GM18508 (cell line): ENCODE measurements around the gene MAPK4.

Experiments
- ATAC-seq: cut with Tn5 transposase; IDR thresholded peaks from one replicate; pipeline ENCODE4 v1.9.1; 2021; ENCODE audit warnings: moderate number of reproducible peaks; ENCODE audit not compliant: insufficient read depth, unreplicated experiment

The MAPK4 gene

GRCh38 chr18:50711386-50711785, 151.5 kb downstream of the MAPK4 start:
- no peak for ATAC-seq

GRCh38 chr18:50715919-50716318, 156.0 kb downstream of the MAPK4 start:
- no peak for ATAC-seq

DNA sequence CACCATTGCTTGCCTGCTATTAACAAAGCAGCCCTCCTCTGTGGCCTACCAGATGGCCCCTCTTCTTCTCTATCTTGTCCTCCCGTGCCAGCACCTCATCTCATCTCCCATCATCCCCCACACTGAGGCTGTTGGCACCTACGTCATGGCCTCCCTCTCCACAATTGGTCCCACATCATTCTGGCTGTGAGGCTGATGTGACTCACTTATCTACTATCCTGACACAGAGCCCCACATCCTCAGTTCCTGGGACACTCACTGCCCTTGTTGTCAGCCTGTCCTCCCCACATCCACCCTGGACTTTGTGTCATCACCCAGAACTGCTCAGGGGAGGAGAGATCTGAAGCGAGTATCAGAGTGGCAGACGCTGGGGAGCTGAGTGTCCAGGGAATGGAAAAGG, 157.0 kb downstream of the MAPK4 start:
- ATAC-seq = no peak

- no peak for ATAC-seq
Observed at GRCh38 chr18:50717563-50717962, 157.7 kb downstream of the MAPK4 start.

GRCh38 chr18:50719471-50720324, 159.8 kb downstream of the MAPK4 start:
- ATAC-seq = no peak

DNA sequence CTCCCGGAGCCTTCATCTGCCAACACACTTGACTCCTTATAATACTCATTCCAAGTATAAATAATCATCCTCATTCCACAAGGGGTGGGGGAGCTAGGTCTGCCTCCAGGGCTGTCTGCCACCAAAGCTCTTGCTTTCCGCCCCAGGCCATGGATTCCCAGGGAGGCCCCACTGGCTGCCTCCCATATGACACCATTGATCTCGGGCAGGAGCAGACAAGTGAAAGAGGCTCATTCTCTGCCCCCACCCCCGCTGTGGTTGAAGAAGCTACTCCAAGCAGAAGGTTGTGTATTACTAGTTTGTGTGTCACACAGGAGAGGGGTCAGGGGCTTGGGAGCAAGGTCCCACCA, 160.4 kb downstream of the MAPK4 start:
- no peak for ATAC-seq

- ATAC-seq = no peak
Observed at GRCh38 chr18:50721006-50721405, 161.1 kb downstream of the MAPK4 start.

GRCh38 chr18:50721451-50722120, 161.7 kb downstream of the MAPK4 start:
- ATAC-seq = no peak

GRCh38 chr18:50722311-50722710, 162.4 kb downstream of the MAPK4 start:
- ATAC-seq = no peak

- ATAC-seq = no peak
Observed at GRCh38 chr18:50724751-50725151, 164.9 kb downstream of the MAPK4 start.

DNA sequence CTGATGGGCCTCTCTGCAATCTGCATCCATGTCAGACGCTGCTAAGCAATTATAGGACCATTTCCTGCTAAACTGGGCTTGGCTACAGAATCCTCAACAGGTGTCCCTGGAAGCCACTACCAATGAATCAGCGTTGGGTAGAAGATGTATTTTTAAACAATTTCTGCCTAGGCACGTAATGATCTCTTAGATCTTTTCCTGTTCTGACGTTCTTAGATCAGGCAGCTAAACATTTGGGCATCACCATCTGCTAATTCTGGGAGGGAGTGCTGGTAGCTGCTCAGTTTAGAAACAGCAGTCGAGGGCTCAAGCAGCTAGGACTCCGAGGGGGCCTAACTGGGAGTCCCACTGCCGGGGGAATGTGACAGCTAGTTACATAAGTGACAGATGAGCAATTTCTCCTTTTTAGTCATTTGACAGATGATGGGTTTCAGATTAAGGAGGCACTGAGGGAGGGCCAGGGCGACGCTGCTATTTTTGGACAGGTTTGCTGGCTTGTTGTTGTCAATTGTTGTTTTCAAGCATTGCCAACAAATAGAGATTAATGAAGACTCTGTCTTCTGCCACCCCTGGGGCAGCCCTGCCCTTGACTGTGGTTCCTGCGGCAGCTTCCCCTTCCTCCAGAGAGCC, 167.2 kb downstream of the MAPK4 start:
- no peak for ATAC-seq

DNA sequence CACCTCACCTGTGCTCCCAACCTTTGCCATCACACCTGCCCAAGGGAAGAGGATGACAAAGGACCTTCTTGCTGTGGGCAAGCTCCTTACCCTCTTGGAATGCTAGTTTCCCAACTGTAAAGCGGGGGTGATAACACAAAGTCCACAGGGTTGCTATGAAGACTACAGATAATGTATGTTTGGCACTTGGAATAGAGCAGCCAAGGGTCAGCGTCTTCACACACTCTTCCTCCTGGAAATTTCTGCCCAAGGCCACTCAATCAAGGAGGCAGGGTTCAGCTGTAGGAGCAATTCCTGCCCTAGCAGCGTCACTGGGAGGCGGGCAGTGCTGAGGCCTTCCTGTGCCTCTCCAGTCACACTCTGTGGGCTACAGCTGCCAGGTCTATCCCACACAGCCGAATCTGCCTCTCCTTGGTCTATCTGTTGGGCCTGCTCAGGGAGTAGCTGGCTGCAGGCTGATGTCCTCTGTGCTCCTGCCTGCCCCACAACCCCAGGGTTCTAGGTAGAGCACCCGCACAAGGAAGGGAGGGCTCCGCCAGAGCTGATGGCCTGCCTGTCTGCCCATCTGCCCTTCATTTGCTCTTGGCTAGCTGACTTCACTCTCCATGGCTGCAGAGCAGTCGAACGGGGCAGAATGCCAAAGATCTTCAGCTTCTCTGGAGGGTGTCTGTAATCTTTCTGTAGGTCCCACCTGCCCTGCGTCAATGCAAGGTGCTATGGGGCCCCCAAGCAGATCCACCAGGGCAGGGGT, 168.0 kb downstream of the MAPK4 start:
- no peak for ATAC-seq

DNA sequence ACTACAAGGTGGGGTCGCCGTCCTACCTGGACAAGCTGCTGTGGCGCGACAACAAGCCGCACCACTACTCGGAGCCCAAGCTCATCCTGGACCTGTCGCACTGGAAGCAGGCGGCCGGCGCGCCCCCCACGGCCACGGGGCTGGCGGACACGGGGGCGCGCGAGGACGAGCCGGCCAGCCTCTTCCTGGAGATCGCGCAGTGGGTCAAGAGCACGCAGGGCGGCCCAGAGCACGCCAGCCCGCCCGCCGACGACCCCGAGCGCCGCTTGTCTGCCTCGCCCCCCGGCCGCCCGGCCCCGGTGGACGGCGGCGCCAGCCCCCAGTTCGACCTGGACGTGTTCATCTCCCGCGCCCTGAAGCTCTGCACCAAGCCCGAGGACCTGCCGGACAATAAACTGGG, 169.5 kb downstream of the MAPK4 start:
- ATAC-seq = no peak

- ATAC-seq = no peak
Observed at GRCh38 chr18:50729986-50730385, 170.1 kb downstream of the MAPK4 start.

DNA sequence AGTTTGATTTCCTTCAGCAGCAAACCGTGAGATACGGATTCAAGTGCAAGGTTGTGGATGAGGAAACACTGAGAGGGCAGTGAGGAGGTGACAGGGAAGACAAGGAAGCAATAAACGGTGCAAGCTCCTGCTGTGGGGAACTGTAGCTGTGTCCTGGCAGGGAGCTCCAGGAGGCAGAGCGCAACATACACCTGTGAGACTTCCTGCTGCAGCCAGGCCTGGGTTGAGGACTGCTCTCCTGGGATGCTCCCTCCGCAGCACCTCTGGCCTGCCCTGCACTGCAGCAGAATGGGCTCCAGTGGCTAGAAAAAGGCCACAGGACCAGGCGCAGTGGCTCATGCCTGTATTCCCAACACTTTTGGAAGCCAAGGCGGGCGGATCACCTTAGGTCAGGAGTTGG, 174.5 kb downstream of the MAPK4 start:
- no peak for ATAC-seq

- no peak for ATAC-seq
Observed at GRCh38 chr18:50734886-50735285, 175.0 kb downstream of the MAPK4 start.

GRCh38 chr18:50737127-50737526, 177.2 kb downstream of the MAPK4 start:
- no peak for ATAC-seq

GRCh38 chr18:50738098-50738757, 178.3 kb downstream of the MAPK4 start:
- no peak for ATAC-seq

GRCh38 chr18:50742952-50743351, 183.1 kb downstream of the MAPK4 start:
- ATAC-seq = no peak

DNA sequence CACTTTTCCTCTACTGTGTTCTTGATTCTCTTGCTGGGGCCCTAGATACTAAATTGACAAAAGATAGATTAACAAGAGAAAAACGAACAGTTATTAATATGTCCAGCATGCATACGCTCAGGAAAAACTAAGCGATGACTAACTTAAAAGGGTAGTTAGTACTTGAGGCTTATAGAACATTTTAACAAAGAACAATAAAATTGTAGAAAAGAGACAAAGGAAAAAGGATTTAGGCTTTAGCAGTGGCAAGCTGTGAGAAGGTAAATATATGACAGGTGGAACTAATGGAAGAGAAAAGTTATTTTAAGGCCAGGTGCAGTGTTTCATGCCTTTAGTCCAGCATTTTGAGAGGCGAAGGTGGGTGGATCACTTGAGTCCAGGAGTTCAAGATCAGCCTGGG, 184.4 kb downstream of the MAPK4 start:
- ATAC-seq = no peak
